Measurements from ENCODE around the gene CEMP1. TPM values are rescaled to one million over a fixed set of nuclear protein-coding genes. Genes with fewer than 3 reads are reported as not detected.

The CEMP1 gene
- total and polyA plus RNA-seq, 10 of the 15 experiments (the other 5 are each of a cell fraction or from before 2014, with no cell fraction given): 0.05 to 8.2 (median 1.5) TPM; not detected in 5

DNA sequence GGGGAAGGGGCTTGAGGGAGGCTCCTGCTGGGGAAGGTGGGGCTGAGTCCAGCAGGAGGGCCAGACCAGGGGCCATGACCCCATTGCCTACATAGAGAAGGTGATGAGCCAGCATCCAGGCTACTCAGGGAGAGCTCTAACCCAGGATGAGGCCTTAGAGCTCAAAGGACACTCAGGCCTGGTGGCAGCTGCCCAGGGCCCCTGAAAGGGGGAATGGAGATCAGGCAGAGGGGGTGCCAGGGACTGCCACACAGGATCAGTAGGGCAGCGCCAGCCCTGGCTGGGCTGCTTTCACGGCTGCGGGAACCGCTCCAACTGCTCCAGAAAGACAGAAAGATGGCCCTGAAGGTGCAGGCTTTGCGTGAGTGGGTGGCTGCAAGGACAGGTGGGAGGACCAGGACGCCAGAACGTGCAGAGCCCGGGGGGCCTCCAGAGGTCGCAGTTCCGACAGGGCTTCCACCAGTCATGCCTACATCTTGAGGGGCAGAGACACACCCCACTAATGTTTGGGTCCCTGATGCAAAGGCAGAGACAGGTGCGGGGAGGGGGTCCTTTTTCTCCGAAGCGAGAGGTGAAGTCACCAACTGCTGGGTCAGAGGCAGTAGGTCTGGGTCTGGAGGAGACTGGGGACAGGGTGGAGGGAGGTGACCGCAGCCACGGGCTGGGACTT, 18.3 kb downstream of the CEMP1 start (continued):
- no peak for TF ChIP-seq NBN (IDR thresholded peaks at IDR 0.05)
- TF ChIP-seq BACH1 (IDR thresholded peaks at IDR 0.05; ENCODE audit: borderline replicate concordance): no peak
- TF ChIP-seq EGR1 (IDR thresholded peaks at IDR 0.05; ENCODE audit: borderline replicate concordance in 1 of 2, low read depth in 2 of 2, low read length in 2 of 2): peak in 1 of 2 experiments; percentile 55; a peak in 1 of 3 replicates

DNA sequence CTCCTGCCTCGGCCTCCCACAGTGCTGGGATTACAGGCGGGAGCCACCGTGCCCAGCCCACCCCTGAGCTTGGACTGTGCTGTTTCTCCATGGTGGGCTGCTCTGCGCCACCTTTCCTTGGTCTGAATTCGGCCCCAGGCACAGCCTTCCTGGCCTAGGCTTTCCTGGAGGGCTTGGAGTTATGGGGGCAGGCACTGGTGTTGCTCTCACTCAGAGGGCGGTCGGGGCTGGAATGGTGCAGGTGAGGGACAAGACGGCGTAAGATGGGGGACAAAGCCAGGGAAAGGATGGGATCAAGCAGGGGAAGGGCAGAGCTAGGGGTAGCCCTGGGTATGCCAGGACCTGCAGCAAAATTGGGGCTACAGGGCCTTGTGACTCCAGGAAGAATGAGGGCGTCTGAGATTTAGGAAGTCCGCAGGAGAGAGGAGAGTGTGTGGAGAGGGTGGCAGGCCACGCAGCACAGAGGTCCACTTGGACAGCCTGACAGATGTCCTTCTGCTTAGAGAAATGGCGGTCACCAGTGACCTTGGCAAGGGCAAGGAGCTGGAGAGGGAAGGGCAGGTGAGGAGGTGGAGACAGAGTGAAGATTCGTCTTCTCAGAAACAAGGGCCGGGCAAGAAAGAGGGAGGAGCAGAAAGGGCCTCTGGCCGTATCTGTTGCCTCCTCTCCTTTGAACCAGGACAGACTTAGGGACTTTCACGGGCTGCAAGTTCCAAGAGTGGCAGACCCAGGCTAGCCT, 19.0 kb downstream of the CEMP1 start:
- FAIRE-seq: no peak
- no peak for ATAC-seq
- WGBS (ENCODE audit: insufficient coverage, insufficient replicate concordance, low lambda C conversion rate, missing lambda C conversion rate): 93% methylated on average over 17 of the region's 17 CpGs
- no TSS peak for BruUV-seq (replicated peaks)
- in situ Hi-C loops (cut with MboI): no loop called here
- RAD21 ChIA-PET (ENCODE audit: unreplicated experiment): interaction anchor here (1.0 to 1.3 kb wide), 2 partner anchors 42 to 241 kb away, joined by 3 to 4 read pairs; partner anchors contain the start of gene SRRM2
- H2AFZ ChIP-seq (ENCODE audit: control insufficient read depth, low read depth, low read length): no peak overlapping the region
- no peaks in the 10 kb centered on the region for H3K27me3 ChIP-seq (replicated peaks in 1 of 2; ENCODE audit: control insufficient read depth in 2 of 2, insufficient read depth in 2 of 2, low read length in 1 of 2)
- CTCF ChIA-PET: interaction anchor here (0.6 to 1.6 kb wide), 2 partner anchors 27 to 372 kb away, joined by 3 to 4 read pairs; no protein-coding TSS in a partner anchor
- H3K9me3 ChIP-seq (replicated peaks; ENCODE audit: control insufficient read depth, insufficient read depth, low read length): no peaks in the 10 kb centered on the region
- H3K4me2 ChIP-seq (ENCODE audit: control insufficient read depth, insufficient read depth): no peak overlapping the region
- peaks cover 6% of the 10 kb centered on the region; the same call in 1 of the 2 replicates for H4K20me1 ChIP-seq (ENCODE audit: control insufficient read depth, insufficient read depth)
- SMC1A ChIA-PET (ENCODE audit: uncharacterized antibody, unreplicated experiment): interaction anchor here (0.8 to 1.3 kb wide), 2 partner anchors 10 to 26 kb away, joined by 3 to 5 read pairs; partner anchors contain the start of gene PDPK1
- DNase-seq (ENCODE audit: low read depth, low spot score): no peak
- H3K9ac ChIP-seq (ENCODE audit: control insufficient read depth, insufficient read depth, low read length): no peak overlapping the region
- H3K27ac ChIP-seq (ENCODE audit: control insufficient read depth, insufficient read depth): no peak overlapping the region
- TF ChIP-seq YY1 (IDR thresholded peaks at IDR 0.05; ENCODE audit: low read depth, low read length): no peak
- no peak for TF ChIP-seq MYC (IDR thresholded peaks at IDR 0.05; ENCODE audit: insufficient read depth, insufficient read length, insufficient replicate concordance, low read length, severe bottlenecking)
- TF ChIP-seq RFX5 (IDR thresholded peaks at IDR 0.05; ENCODE audit: low read depth, low read length): no peak
- TF ChIP-seq RAD21 (IDR thresholded peaks at IDR 0.05; ENCODE audit: insufficient read depth, low read depth, low read length): no peak
- TF ChIP-seq JUND (IDR thresholded peaks at IDR 0.05; ENCODE audit: low read depth, low read length): no peak
- TF ChIP-seq, protein P1, sequence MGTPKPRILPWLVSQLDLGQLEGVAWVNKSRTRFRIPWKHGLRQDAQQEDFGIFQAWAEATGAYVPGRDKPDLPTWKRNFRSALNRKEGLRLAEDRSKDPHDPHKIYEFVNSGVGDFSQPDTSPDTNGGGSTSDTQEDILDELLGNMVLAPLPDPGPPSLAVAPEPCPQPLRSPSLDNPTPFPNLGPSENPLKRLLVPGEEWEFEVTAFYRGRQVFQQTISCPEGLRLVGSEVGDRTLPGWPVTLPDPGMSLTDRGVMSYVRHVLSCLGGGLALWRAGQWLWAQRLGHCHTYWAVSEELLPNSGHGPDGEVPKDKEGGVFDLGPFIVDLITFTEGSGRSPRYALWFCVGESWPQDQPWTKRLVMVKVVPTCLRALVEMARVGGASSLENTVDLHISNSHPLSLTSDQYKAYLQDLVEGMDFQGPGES (IDR thresholded peaks at IDR 0.05): no peak
- POLR2A ChIA-PET: no interaction called here
- H3K4me3 ChIP-seq: no peak overlapping the region
- H3K79me2 ChIP-seq (ENCODE audit: control insufficient read depth, insufficient read depth, low read length): peaks cover 34% of the 10 kb centered on the region
- peaks cover 41% of the 10 kb centered on the region for H3K4me1 ChIP-seq (ENCODE audit: control insufficient read depth, insufficient read depth, low read length)
- intact Hi-C loops (cut with micrococcal nuclease; ENCODE audit: unreplicated experiment): no loop called here
- peaks cover 2 to 6% of the 10 kb centered on the region in 2 experiments; a peak in 3 of 4 replicates for H3K36me3 ChIP-seq (ENCODE audit: control insufficient read depth in 2 of 2, insufficient read depth in 2 of 2, low read length in 1 of 2)
